ENCODE results near the gene CBLC. TPM values are rescaled to one million over a fixed set of nuclear protein-coding genes. Genes with fewer than 3 reads are reported as not detected.

Gene CBLC
- total RNA-seq, 1 experiment from 2014 or later: 20.5 TPM

DNA sequence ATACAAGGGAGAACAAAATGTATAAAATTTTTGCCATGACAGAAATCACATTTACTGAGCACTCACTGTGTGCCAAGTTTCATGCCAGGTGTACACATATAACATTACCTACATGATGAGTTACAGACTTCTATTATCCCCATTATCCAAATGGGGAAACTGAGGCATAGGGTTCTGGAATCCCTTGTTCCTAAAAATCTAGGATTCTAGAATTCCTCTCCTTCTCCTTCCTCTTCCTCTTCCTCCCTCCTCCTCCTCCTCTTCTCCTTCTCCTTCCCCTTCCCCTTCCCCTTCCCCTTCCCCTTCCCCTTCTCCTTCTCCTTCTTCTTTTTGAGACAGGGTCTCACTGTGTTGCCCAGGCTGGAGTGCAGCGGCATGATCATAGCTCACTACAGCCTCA, 43.3 kb upstream of the CBLC start:
- H3K27me3 Mint-ChIP-seq (ENCODE audit: low read depth): peaks cover 21% of the 10 kb centered on the region
- POLR2A ChIA-PET: no interaction called here
- no peaks in the 10 kb centered on the region for H3K9me3 Mint-ChIP-seq
- no peak overlapping the region for H3K4me3 Mint-ChIP-seq
- DNase-seq (ENCODE audit: low spot score): no peak
- H3K4me1 Mint-ChIP-seq: peaks cover 7% of the 10 kb centered on the region; the same call in 1 of the 2 replicates
- ATAC-seq: no peak
- H3K36me3 Mint-ChIP-seq: no peaks in the 10 kb centered on the region
- CTCF ChIA-PET: interaction anchor here (0.6 to 2.6 kb wide), 2 partner anchors 9 to 10 kb away, joined by 4 to 18 read pairs; no protein-coding TSS in a partner anchor
- TF ChIP-seq ATF3 (CRISPR knock-in tag; conservative IDR thresholded peaks at IDR 0.05) (no peak), CBFB (CRISPR knock-in tag; IDR thresholded peaks at IDR 0.05; ENCODE audit: low read depth) (no peak), ZNF138 (CRISPR knock-in tag; conservative IDR thresholded peaks at IDR 0.05) (no peak), TCF7 (CRISPR knock-in tag; IDR thresholded peaks at IDR 0.05; ENCODE audit: low read depth) (no peak), KAT7 (CRISPR knock-in tag; IDR thresholded peaks at IDR 0.05; ENCODE audit: borderline replicate concordance) (no peak)
- TF ChIP-seq, protein P1, sequence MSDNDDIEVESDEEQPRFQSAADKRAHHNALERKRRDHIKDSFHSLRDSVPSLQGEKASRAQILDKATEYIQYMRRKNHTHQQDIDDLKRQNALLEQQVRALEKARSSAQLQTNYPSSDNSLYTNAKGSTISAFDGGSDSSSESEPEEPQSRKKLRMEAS (CRISPR knock-in tag; IDR thresholded peaks at IDR 0.05): no peak
- TF ChIP-seq, protein P2, sequence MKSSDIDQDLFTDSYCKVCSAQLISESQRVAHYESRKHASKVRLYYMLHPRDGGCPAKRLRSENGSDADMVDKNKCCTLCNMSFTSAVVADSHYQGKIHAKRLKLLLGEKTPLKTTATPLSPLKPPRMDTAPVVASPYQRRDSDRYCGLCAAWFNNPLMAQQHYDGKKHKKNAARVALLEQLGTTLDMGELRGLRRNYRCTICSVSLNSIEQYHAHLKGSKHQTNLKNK (CRISPR knock-in tag; IDR thresholded peaks at IDR 0.05): no peak
- H3K27ac Mint-ChIP-seq: no peak overlapping the region

DNA sequence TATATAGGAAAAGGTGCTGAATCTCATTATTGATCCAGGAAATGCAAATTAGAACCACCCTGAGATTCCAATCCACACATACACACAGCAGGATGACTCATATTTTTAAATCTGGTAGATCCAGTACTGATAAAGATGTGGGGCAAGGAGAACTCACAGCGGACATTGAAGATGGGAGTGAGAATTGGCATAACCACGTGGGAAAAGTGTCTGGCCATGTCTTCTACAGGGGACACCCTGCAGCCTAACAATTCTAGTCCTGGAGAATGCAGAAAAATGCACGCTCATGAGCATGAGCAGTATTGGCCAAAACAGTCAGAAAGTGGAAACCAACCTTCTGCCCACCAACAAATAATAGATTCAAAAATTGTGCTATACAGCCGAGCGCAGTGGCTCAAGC, 42.7 kb upstream of the CBLC start:
- Mint-ChIP-seq H3K36me3 (no peaks in the 10 kb centered on the region), H3K27ac (no peak overlapping the region), H3K9me3 (no peaks in the 10 kb centered on the region), H3K27me3 (ENCODE audit: low read depth) (peaks cover 21% of the 10 kb centered on the region), H3K4me3 (no peak overlapping the region), H3K4me1 (peaks cover 7% of the 10 kb centered on the region; the same call in 1 of the 2 replicates)
- ChIA-PET POLR2A (no interaction called here), CTCF (interaction anchor here (0.6 to 1.9 kb wide), 3 partner anchors 10 to 36 kb away, joined by 4 to 10 read pairs (median 4); no protein-coding TSS in a partner anchor)
- DNase-seq (ENCODE audit: low spot score) (no peak), ATAC-seq (no peak)
- TF ChIP-seq GRHL2 (CRISPR knock-in tag; IDR thresholded peaks at IDR 0.05; ENCODE audit: insufficient replicate concordance, severe bottlenecking): no peak
- TF ChIP-seq RELA (CRISPR knock-in tag; IDR thresholded peaks at IDR 0.05; ENCODE audit: borderline replicate concordance): no peak
- TF ChIP-seq, protein P2 (CRISPR knock-in tag; IDR thresholded peaks at IDR 0.05): no peak
- TF ChIP-seq SMAD4 (CRISPR knock-in tag; IDR thresholded peaks at IDR 0.05): no peak
- TF ChIP-seq STAT6 (CRISPR knock-in tag; conservative IDR thresholded peaks at IDR 0.05; ENCODE audit: low read depth): no peak
- no peak for TF ChIP-seq CDX4 (CRISPR knock-in tag; IDR thresholded peaks at IDR 0.05; ENCODE audit: borderline replicate concordance)
- TF ChIP-seq ZNF396 (CRISPR knock-in tag; IDR thresholded peaks at IDR 0.05; ENCODE audit: borderline replicate concordance): no peak
- no peak for TF ChIP-seq AFF4 (CRISPR knock-in tag; IDR thresholded peaks at IDR 0.05; ENCODE audit: borderline replicate concordance)
- TF ChIP-seq TEAD4 (CRISPR knock-in tag; IDR thresholded peaks at IDR 0.05): no peak
- no peak for TF ChIP-seq ESRRA (CRISPR knock-in tag; IDR thresholded peaks at IDR 0.05; ENCODE audit: borderline replicate concordance)
- TF ChIP-seq TP53 (CRISPR knock-in tag; IDR thresholded peaks at IDR 0.05): no peak
- no peak for TF ChIP-seq JAZF1 (CRISPR knock-in tag; IDR thresholded peaks at IDR 0.05)
- TF ChIP-seq, protein P3, sequence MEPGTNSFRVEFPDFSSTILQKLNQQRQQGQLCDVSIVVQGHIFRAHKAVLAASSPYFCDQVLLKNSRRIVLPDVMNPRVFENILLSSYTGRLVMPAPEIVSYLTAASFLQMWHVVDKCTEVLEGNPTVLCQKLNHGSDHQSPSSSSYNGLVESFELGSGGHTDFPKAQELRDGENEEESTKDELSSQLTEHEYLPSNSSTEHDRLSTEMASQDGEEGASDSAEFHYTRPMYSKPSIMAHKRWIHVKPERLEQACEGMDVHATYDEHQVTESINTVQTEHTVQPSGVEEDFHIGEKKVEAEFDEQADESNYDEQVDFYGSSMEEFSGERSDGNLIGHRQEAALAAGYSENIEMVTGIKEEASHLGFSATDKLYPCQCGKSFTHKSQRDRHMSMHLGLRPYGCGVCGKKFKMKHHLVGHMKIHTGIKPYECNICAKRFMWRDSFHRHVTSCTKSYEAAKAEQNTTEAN (CRISPR knock-in tag; IDR thresholded peaks at IDR 0.05): no peak
